ENCODE data around the gene SOD3.

GRCh38 chr4:24775032-24775605 lies 20.3 kb upstream of the SOD3 start:
- TF ChIP-seq ATF3 (CRISPR knock-in tag; IDR thresholded peaks at IDR 0.05) (no peak), CTCF (CRISPR knock-in tag; IDR thresholded peaks at IDR 0.05) (no peak), ZNF629 (CRISPR knock-in tag; conservative IDR thresholded peaks at IDR 0.05) (no peak), CCDC6 (CRISPR knock-in tag; IDR thresholded peaks at IDR 0.05) (no peak), ZBTB49 (CRISPR knock-in tag; IDR thresholded peaks at IDR 0.05; ENCODE audit: borderline replicate concordance) (no peak), ZNF563 (CRISPR knock-in tag; IDR thresholded peaks at IDR 0.05) (no peak), NR2F6 (IDR thresholded peaks at IDR 0.05) (no peak), NR2F6 (CRISPR knock-in tag; IDR thresholded peaks at IDR 0.05) (no peak), TCF7L2 (IDR thresholded peaks at IDR 0.05; ENCODE audit: low read depth, low read length) (no peak), RNF219 (CRISPR knock-in tag; IDR thresholded peaks at IDR 0.05) (no peak)
